Coronary artery (tissue), 2 donors: ENCODE results near the gene SNX9.

Source experiments
- DNase-seq: peaks from one replicate; pipeline ENCODE4 v3.0.0-alpha.2; 2017; ENCODE audit warnings: low spot score
- H3K27ac ChIP-seq, 2 donors: fragments of 200-600 bp; sonication (generic); one replicate each; pipeline ENCODE4 v1.5.1; 2016 to 2019
- H3K4me3 ChIP-seq: fragments of 200-600 bp; sonication (generic); 2 replicates; pipeline ENCODE4 v1.5.1; 2016; ENCODE audit warnings: mild to moderate bottlenecking, moderate library complexity
- TF ChIP-seq, protein P1 (sequence below): fragments of 200-600 bp; sonication (generic); IDR thresholded peaks from one replicate; pipeline ENCODE4 v1.5.1; 2019; ENCODE audit warnings: antibody characterized with exemption

The SNX9 gene

DNA sequence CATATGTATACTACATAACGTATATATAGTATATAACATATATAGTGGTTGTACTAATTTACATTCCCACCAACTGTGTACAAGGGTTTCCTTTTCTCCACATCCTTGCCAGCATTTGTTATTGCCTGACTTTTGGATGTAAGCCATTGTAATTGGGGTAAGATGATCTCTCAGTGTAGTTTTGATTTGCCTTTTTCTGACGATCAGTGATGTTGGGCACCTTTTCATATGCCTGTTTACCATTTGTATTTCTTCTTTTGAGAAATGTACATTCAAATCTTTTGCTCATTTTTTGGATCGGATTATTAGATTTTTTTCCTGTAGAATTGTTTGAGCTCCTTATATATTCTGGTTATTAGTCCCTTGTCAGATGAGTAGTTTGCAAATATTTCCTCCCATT is 170.0 kb downstream of the SNX9 start:
- Histone ChIP-seq H3K27ac (no peak overlapping the region), H3K4me3 (no peak overlapping the region)
- DNase-seq = no peak
- TF ChIP-seq, protein P1, sequence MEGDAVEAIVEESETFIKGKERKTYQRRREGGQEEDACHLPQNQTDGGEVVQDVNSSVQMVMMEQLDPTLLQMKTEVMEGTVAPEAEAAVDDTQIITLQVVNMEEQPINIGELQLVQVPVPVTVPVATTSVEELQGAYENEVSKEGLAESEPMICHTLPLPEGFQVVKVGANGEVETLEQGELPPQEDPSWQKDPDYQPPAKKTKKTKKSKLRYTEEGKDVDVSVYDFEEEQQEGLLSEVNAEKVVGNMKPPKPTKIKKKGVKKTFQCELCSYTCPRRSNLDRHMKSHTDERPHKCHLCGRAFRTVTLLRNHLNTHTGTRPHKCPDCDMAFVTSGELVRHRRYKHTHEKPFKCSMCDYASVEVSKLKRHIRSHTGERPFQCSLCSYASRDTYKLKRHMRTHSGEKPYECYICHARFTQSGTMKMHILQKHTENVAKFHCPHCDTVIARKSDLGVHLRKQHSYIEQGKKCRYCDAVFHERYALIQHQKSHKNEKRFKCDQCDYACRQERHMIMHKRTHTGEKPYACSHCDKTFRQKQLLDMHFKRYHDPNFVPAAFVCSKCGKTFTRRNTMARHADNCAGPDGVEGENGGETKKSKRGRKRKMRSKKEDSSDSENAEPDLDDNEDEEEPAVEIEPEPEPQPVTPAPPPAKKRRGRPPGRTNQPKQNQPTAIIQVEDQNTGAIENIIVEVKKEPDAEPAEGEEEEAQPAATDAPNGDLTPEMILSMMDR = no peak

- TF ChIP-seq, protein P1 = no peak
- Histone ChIP-seq H3K27ac (no peak overlapping the region), H3K4me3 (no peak overlapping the region)
- peak; percentile 50 for DNase-seq
These were observed 171.2 kb downstream of the SNX9 start for GRCh38 chr6:157994125-157994795.
